ENCODE measurements around the gene CLECL1.
A peak's percentile ranks its signal among the peaks of the same experiment; 100 is the strongest.

Gene CLECL1

GRCh38 chr12:9753498-9753897, 20.6 kb upstream of the CLECL1 start:
- DNase-seq (ENCODE audit: insufficient read length, low spot score) (no peak), FAIRE-seq (no peak)
- TF ChIP-seq PAX5 (IDR thresholded peaks at IDR 0.05; ENCODE audit: insufficient read depth, low read length, severe bottlenecking): no peak
- TF ChIP-seq SPI1 (IDR thresholded peaks at IDR 0.05; ENCODE audit: low read depth, low read length): no peak
- TF ChIP-seq POU2F2 (IDR thresholded peaks at IDR 0.05; ENCODE audit: low read depth, low read length): no peak
- no peak for TF ChIP-seq POLR2AphosphoS5 (IDR thresholded peaks at IDR 0.05; ENCODE audit: low read depth, low read length)
- TF ChIP-seq TAF1 (IDR thresholded peaks at IDR 0.05; ENCODE audit: low read depth, low read length): no peak
- TF ChIP-seq POLR2A (IDR thresholded peaks at IDR 0.05; ENCODE audit: low read depth, low read length): no peak

- FAIRE-seq (no peak), DNase-seq (ENCODE audit: insufficient read length, low spot score) (no peak)
- TF ChIP-seq PAX5 (IDR thresholded peaks at IDR 0.05; ENCODE audit: insufficient read depth, low read length, severe bottlenecking) (no peak), POLR2A (IDR thresholded peaks at IDR 0.05; ENCODE audit: low read depth, low read length) (no peak), TAF1 (IDR thresholded peaks at IDR 0.05; ENCODE audit: low read depth, low read length) (no peak), POU2F2 (IDR thresholded peaks at IDR 0.05; ENCODE audit: low read depth, low read length) (no peak), POLR2AphosphoS5 (IDR thresholded peaks at IDR 0.05; ENCODE audit: low read depth, low read length) (no peak), SPI1 (IDR thresholded peaks at IDR 0.05; ENCODE audit: low read depth, low read length) (no peak)
These were observed 20.2 kb upstream of the CLECL1 start for GRCh38 chr12:9753073-9753472.

GRCh38 chr12:9752145-9752933, 19.4 kb upstream of the CLECL1 start:
- no peak for FAIRE-seq
- TF ChIP-seq POU2F2 (IDR thresholded peaks at IDR 0.05; ENCODE audit: low read depth, low read length): no peak
- no peak for TF ChIP-seq POLR2AphosphoS5 (IDR thresholded peaks at IDR 0.05; ENCODE audit: low read depth, low read length)
- no peak for TF ChIP-seq TAF1 (IDR thresholded peaks at IDR 0.05; ENCODE audit: low read depth, low read length)
- TF ChIP-seq PAX5 (IDR thresholded peaks at IDR 0.05; ENCODE audit: insufficient read depth, low read length, severe bottlenecking): no peak
- no peak for TF ChIP-seq SPI1 (IDR thresholded peaks at IDR 0.05; ENCODE audit: low read depth, low read length)
- no peak for TF ChIP-seq POLR2A (IDR thresholded peaks at IDR 0.05; ENCODE audit: low read depth, low read length)

GRCh38 chr12:9751204-9752144, 18.6 kb upstream of the CLECL1 start:
- DNase-seq (ENCODE audit: insufficient read length, low spot score) (no peak), FAIRE-seq (peak; percentile 66)
- peak; percentile 66 for TF ChIP-seq POLR2A (IDR thresholded peaks at IDR 0.05; ENCODE audit: low read depth, low read length)
- TF ChIP-seq POU2F2 (IDR thresholded peaks at IDR 0.05; ENCODE audit: low read depth, low read length): peak; percentile 73; the same call in 1 of the 2 replicates
- no peak for TF ChIP-seq PAX5 (IDR thresholded peaks at IDR 0.05; ENCODE audit: insufficient read depth, low read length, severe bottlenecking)
- peak; percentile 76 for TF ChIP-seq POLR2AphosphoS5 (IDR thresholded peaks at IDR 0.05; ENCODE audit: low read depth, low read length)

More at GRCh38 chr12:9752145-9752933, 19.4 kb upstream of the CLECL1 start:
- no peak for DNase-seq (ENCODE audit: insufficient read length, low spot score)

GRCh38 chr12:9750276-9751203, 17.6 kb upstream of the CLECL1 start:
- FAIRE-seq (peak; percentile 76), DNase-seq (ENCODE audit: insufficient read length, low spot score) (no peak)
- no peak for TF ChIP-seq PAX5 (IDR thresholded peaks at IDR 0.05; ENCODE audit: insufficient read depth, low read length, severe bottlenecking)
- peak; percentile 49 for TF ChIP-seq SPI1 (IDR thresholded peaks at IDR 0.05; ENCODE audit: low read depth, low read length)

- no peak for DNase-seq (ENCODE audit: insufficient read length, low spot score)
- no peak for FAIRE-seq
- TF ChIP-seq PAX5 (IDR thresholded peaks at IDR 0.05; ENCODE audit: insufficient read depth, low read length, severe bottlenecking) (no peak), TAF1 (IDR thresholded peaks at IDR 0.05; ENCODE audit: low read depth, low read length) (no peak), POU2F2 (IDR thresholded peaks at IDR 0.05; ENCODE audit: low read depth, low read length) (no peak), POLR2A (IDR thresholded peaks at IDR 0.05; ENCODE audit: low read depth, low read length) (no peak), POLR2AphosphoS5 (IDR thresholded peaks at IDR 0.05; ENCODE audit: low read depth, low read length) (no peak)
These were observed 16.7 kb upstream of the CLECL1 start for GRCh38 chr12:9749640-9750039.

- FAIRE-seq: no peak
- TF ChIP-seq SPI1 (IDR thresholded peaks at IDR 0.05; ENCODE audit: low read depth, low read length): no peak
- no peak for TF ChIP-seq POLR2AphosphoS5 (IDR thresholded peaks at IDR 0.05; ENCODE audit: low read depth, low read length)
- no peak for TF ChIP-seq POLR2A (IDR thresholded peaks at IDR 0.05; ENCODE audit: low read depth, low read length)
- no peak for TF ChIP-seq TAF1 (IDR thresholded peaks at IDR 0.05; ENCODE audit: low read depth, low read length)
- TF ChIP-seq PAX5 (IDR thresholded peaks at IDR 0.05; ENCODE audit: insufficient read depth, low read length, severe bottlenecking): no peak
- TF ChIP-seq POU2F2 (IDR thresholded peaks at IDR 0.05; ENCODE audit: low read depth, low read length): no peak
- DNase-seq (ENCODE audit: insufficient read length, low spot score): no peak
These were observed 12.3 kb upstream of the CLECL1 start for GRCh38 chr12:9745199-9745598.

- FAIRE-seq (peak; percentile 83), DNase-seq (ENCODE audit: insufficient read length, low spot score) (no peak)
- no peak for TF ChIP-seq SPI1 (IDR thresholded peaks at IDR 0.05; ENCODE audit: low read depth, low read length)
- TF ChIP-seq POLR2AphosphoS5 (IDR thresholded peaks at IDR 0.05; ENCODE audit: low read depth, low read length): no peak
- TF ChIP-seq POLR2A (IDR thresholded peaks at IDR 0.05; ENCODE audit: low read depth, low read length): no peak
- TF ChIP-seq TAF1 (IDR thresholded peaks at IDR 0.05; ENCODE audit: low read depth, low read length): no peak
- no peak for TF ChIP-seq POU2F2 (IDR thresholded peaks at IDR 0.05; ENCODE audit: low read depth, low read length)
- no peak for TF ChIP-seq PAX5 (IDR thresholded peaks at IDR 0.05; ENCODE audit: insufficient read depth, low read length, severe bottlenecking)
These were observed 9.8 kb upstream of the CLECL1 start for GRCh38 chr12:9742661-9743060.
